Measurements from ENCODE around the gene CFP.
A peak's percentile ranks its signal among the peaks of the same experiment; 100 is the strongest.

The CFP gene

GRCh38 chrX:47619486-47620302, 10.0 kb downstream of the CFP start, which contains the start of gene SYN1:
SYN1 (minus strand) TSS chrX:47619857; CDS start chrX:47619728, 129 bp downstream.
- Histone ChIP-seq H2AFZ (ENCODE audit: low read length, unreplicated experiment) (no peak within 1 kb of the TSS), H3K4me3 (ENCODE audit: low read depth, low read length) (peak within 1 kb of the TSS; percentile 47; the same call in 1 of the 2 replicates), H3K79me2 (ENCODE audit: control insufficient read depth, insufficient read depth, low read length, unreplicated experiment) (no peaks in the 10 kb centered on the region), H3K36me3 (ENCODE audit: insufficient read depth, low read length) (no peaks in the 10 kb centered on the region), H3K27me3 (ENCODE audit: insufficient read depth, low read length) (no peaks in the 10 kb centered on the region), H3K4me1 (ENCODE audit: control insufficient read depth, insufficient read depth, low read length, unreplicated experiment) (no peaks in the 10 kb centered on the region), H3K27ac (ENCODE audit: low read depth, low read length) (no peak within 1 kb of the TSS)

GRCh38 chrX:47618923-47619485, 10.7 kb downstream of the CFP start:
- Histone ChIP-seq H3K4me1 (ENCODE audit: control insufficient read depth, insufficient read depth, low read length, unreplicated experiment) (no peaks in the 10 kb centered on the region), H3K79me2 (ENCODE audit: control insufficient read depth, insufficient read depth, low read length, unreplicated experiment) (no peaks in the 10 kb centered on the region), H2AFZ (ENCODE audit: low read length, unreplicated experiment) (no peak overlapping the region), H3K36me3 (ENCODE audit: insufficient read depth, low read length) (no peaks in the 10 kb centered on the region), H3K4me3 (ENCODE audit: low read depth, low read length) (0 out of 2 replicates have a peak overlapping the region, but pooled peaks have one; percentile 47), H3K27me3 (ENCODE audit: insufficient read depth, low read length) (no peaks in the 10 kb centered on the region), H3K27ac (ENCODE audit: low read depth, low read length) (no peak overlapping the region)

GRCh38 chrX:47614618-47615017, 15.1 kb downstream of the CFP start:
- H3K27me3 ChIP-seq (ENCODE audit: insufficient read depth, low read length): no peaks in the 10 kb centered on the region
- H3K4me3 ChIP-seq (ENCODE audit: low read depth, low read length): no peak overlapping the region
- no peaks in the 10 kb centered on the region for H3K36me3 ChIP-seq (ENCODE audit: insufficient read depth, low read length)
- no peaks in the 10 kb centered on the region for H3K4me1 ChIP-seq (ENCODE audit: control insufficient read depth, insufficient read depth, low read length, unreplicated experiment)
- no peak overlapping the region for H3K27ac ChIP-seq (ENCODE audit: low read depth, low read length)
- no peaks in the 10 kb centered on the region for H3K79me2 ChIP-seq (ENCODE audit: control insufficient read depth, insufficient read depth, low read length, unreplicated experiment)
- no peak overlapping the region for H2AFZ ChIP-seq (ENCODE audit: low read length, unreplicated experiment)

GRCh38 chrX:47613082-47613481, 16.6 kb downstream of the CFP start:
- no peak overlapping the region for H3K27ac ChIP-seq (ENCODE audit: low read depth, low read length)
- H3K36me3 ChIP-seq (ENCODE audit: insufficient read depth, low read length): no peaks in the 10 kb centered on the region
- H3K4me1 ChIP-seq (ENCODE audit: control insufficient read depth, insufficient read depth, low read length, unreplicated experiment): no peaks in the 10 kb centered on the region
- H3K79me2 ChIP-seq (ENCODE audit: control insufficient read depth, insufficient read depth, low read length, unreplicated experiment): no peaks in the 10 kb centered on the region
- no peaks in the 10 kb centered on the region for H3K27me3 ChIP-seq (ENCODE audit: insufficient read depth, low read length)
- no peak overlapping the region for H3K4me3 ChIP-seq (ENCODE audit: low read depth, low read length)
- H2AFZ ChIP-seq (ENCODE audit: low read length, unreplicated experiment): no peak overlapping the region

GRCh38 chrX:47612418-47612817, 17.3 kb downstream of the CFP start:
- no peak overlapping the region for H3K4me3 ChIP-seq (ENCODE audit: low read depth, low read length)
- no peak overlapping the region for H2AFZ ChIP-seq (ENCODE audit: low read length, unreplicated experiment)
- no peaks in the 10 kb centered on the region for H3K27me3 ChIP-seq (ENCODE audit: insufficient read depth, low read length)
- no peak overlapping the region for H3K27ac ChIP-seq (ENCODE audit: low read depth, low read length)
- no peaks in the 10 kb centered on the region for H3K4me1 ChIP-seq (ENCODE audit: control insufficient read depth, insufficient read depth, low read length, unreplicated experiment)
- no peaks in the 10 kb centered on the region for H3K36me3 ChIP-seq (ENCODE audit: insufficient read depth, low read length)
- H3K79me2 ChIP-seq (ENCODE audit: control insufficient read depth, insufficient read depth, low read length, unreplicated experiment): no peaks in the 10 kb centered on the region

- Histone ChIP-seq H3K27me3 (ENCODE audit: insufficient read depth, low read length) (no peaks in the 10 kb centered on the region), H2AFZ (ENCODE audit: low read length, unreplicated experiment) (no peak overlapping the region), H3K79me2 (ENCODE audit: control insufficient read depth, insufficient read depth, low read length, unreplicated experiment) (no peaks in the 10 kb centered on the region), H3K4me3 (ENCODE audit: low read depth, low read length) (no peak overlapping the region), H3K36me3 (ENCODE audit: insufficient read depth, low read length) (no peaks in the 10 kb centered on the region), H3K27ac (ENCODE audit: low read depth, low read length) (no peak overlapping the region), H3K4me1 (ENCODE audit: control insufficient read depth, insufficient read depth, low read length, unreplicated experiment) (no peaks in the 10 kb centered on the region)
These were observed 17.8 kb downstream of the CFP start for GRCh38 chrX:47611926-47612325.

- no peak overlapping the region for H3K4me3 ChIP-seq (ENCODE audit: low read depth, low read length)
These were observed 18.2 kb downstream of the CFP start for GRCh38 chrX:47611489-47611888.

GRCh38 chrX:47610511-47610910, 19.2 kb downstream of the CFP start:
- H3K4me1 ChIP-seq (ENCODE audit: control insufficient read depth, insufficient read depth, low read length, unreplicated experiment): no peaks in the 10 kb centered on the region
- no peaks in the 10 kb centered on the region for H3K36me3 ChIP-seq (ENCODE audit: insufficient read depth, low read length)
- H3K27me3 ChIP-seq (ENCODE audit: insufficient read depth, low read length): no peaks in the 10 kb centered on the region
- no peak overlapping the region for H3K4me3 ChIP-seq (ENCODE audit: low read depth, low read length)
- no peak overlapping the region for H3K27ac ChIP-seq (ENCODE audit: low read depth, low read length)
- H3K79me2 ChIP-seq (ENCODE audit: control insufficient read depth, insufficient read depth, low read length, unreplicated experiment): no peaks in the 10 kb centered on the region
- H2AFZ ChIP-seq (ENCODE audit: low read length, unreplicated experiment): no peak overlapping the region

More at GRCh38 chrX:47611489-47611888, 18.2 kb downstream of the CFP start:
- Histone ChIP-seq H3K27ac (ENCODE audit: low read depth, low read length) (no peak overlapping the region), H3K27me3 (ENCODE audit: insufficient read depth, low read length) (no peaks in the 10 kb centered on the region), H2AFZ (ENCODE audit: low read length, unreplicated experiment) (no peak overlapping the region), H3K4me1 (ENCODE audit: control insufficient read depth, insufficient read depth, low read length, unreplicated experiment) (no peaks in the 10 kb centered on the region), H3K36me3 (ENCODE audit: insufficient read depth, low read length) (no peaks in the 10 kb centered on the region), H3K79me2 (ENCODE audit: control insufficient read depth, insufficient read depth, low read length, unreplicated experiment) (no peaks in the 10 kb centered on the region)

- Histone ChIP-seq H3K4me3 (ENCODE audit: low read depth, low read length) (no peak overlapping the region), H3K36me3 (ENCODE audit: insufficient read depth, low read length) (no peaks in the 10 kb centered on the region), H3K79me2 (ENCODE audit: control insufficient read depth, insufficient read depth, low read length, unreplicated experiment) (no peaks in the 10 kb centered on the region), H3K27me3 (ENCODE audit: insufficient read depth, low read length) (no peaks in the 10 kb centered on the region), H3K4me1 (ENCODE audit: control insufficient read depth, insufficient read depth, low read length, unreplicated experiment) (no peaks in the 10 kb centered on the region), H2AFZ (ENCODE audit: low read length, unreplicated experiment) (no peak overlapping the region), H3K27ac (ENCODE audit: low read depth, low read length) (no peak overlapping the region)
These were observed 21.5 kb downstream of the CFP start for GRCh38 chrX:47608130-47608810.

- H3K4me1 ChIP-seq (ENCODE audit: control insufficient read depth, insufficient read depth, low read length, unreplicated experiment): no peaks in the 10 kb centered on the region
- no peaks in the 10 kb centered on the region for H3K36me3 ChIP-seq (ENCODE audit: insufficient read depth, low read length)
- no peak overlapping the region for H2AFZ ChIP-seq (ENCODE audit: low read length, unreplicated experiment)
- H3K27me3 ChIP-seq (ENCODE audit: insufficient read depth, low read length): no peaks in the 10 kb centered on the region
- no peaks in the 10 kb centered on the region for H3K79me2 ChIP-seq (ENCODE audit: control insufficient read depth, insufficient read depth, low read length, unreplicated experiment)
- no peak overlapping the region for H3K27ac ChIP-seq (ENCODE audit: low read depth, low read length)
- no peak overlapping the region for H3K4me3 ChIP-seq (ENCODE audit: low read depth, low read length)
These were observed 22.6 kb downstream of the CFP start for GRCh38 chrX:47607091-47607490.
